ENCODE measurements around the gene CTNNA1. TPM values are rescaled to one million over a fixed set of nuclear protein-coding genes. Genes with fewer than 3 reads are reported as not detected.

CTNNA1 gene
- total RNA-seq, 4 donors from 2014 or later, result 140 to 752 (median 389) TPM

DNA sequence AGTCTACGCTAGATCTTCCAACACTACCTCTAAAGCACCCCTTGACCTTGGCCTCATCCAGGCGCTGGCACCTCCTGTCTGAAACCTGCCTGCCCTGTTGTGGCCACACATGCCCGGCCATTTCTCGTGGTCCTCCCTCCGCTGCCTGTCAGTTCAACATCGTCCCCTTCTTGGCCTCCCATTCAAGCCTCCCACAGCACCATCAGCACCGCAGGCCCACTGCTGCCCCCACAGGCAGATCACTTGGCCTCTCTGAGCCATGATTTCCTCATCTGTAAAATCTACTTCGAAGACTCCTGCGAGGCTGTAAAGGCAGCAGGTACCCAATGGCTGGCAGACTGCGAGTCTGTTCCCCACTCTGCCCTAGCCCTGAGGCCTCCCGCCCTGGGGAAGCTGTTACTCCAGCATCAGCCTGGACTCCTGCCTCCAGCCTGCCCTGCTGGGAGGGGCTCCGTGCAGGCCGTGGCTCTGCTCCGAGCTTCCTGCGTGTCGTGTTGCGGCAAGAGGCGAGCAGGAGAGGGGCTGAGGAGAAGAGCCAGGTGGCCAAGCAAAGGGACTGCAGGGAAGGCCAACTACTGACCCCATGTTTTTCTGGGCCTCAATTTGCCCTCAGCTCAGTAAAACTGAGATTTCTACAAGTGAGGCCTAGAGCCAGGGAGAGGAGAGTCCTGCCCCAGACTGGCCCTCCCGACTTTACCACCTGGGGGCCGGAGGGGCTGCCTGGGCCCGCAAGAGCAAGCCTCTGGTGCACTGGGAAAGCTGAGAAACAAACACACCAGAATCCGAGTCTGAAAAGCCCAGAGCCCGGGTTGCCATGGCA lies 192.4 kb downstream of the CTNNA1 start:
- DNase-seq, result no peak

DNA sequence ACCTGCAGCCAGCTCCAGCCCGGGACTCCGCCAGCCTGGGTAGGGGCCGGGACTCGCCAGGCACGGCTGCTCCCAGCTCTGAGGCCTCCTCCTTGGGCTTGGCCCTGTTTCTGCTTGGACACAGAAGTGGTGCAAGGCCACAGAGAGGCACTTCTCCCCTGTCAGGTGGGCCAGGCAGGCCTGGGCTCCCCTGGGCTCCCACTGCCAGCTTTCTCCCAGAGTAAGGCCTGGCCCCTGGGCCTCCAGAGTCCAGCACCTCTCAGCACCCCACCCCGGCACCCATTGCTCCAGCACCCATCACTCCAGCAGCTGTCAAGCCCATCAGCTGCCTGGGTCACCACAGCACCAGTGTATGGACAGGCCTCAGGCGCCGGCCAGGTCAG lies 193.0 kb downstream of the CTNNA1 start:
- no peaks in the 10 kb centered on the region for H3K36me3 ChIP-seq
- no peak overlapping the region for H3K27ac ChIP-seq
- no peaks in the 10 kb centered on the region for H3K9me3 ChIP-seq
- intact Hi-C loops (cut with DNase I; ENCODE audit: low total_unique reads), result no loop called here
- H3K4me3 ChIP-seq, result no peak overlapping the region
- no peak for TF ChIP-seq POLR2A (IDR thresholded peaks at IDR 0.05)
- TF ChIP-seq, protein P1, sequence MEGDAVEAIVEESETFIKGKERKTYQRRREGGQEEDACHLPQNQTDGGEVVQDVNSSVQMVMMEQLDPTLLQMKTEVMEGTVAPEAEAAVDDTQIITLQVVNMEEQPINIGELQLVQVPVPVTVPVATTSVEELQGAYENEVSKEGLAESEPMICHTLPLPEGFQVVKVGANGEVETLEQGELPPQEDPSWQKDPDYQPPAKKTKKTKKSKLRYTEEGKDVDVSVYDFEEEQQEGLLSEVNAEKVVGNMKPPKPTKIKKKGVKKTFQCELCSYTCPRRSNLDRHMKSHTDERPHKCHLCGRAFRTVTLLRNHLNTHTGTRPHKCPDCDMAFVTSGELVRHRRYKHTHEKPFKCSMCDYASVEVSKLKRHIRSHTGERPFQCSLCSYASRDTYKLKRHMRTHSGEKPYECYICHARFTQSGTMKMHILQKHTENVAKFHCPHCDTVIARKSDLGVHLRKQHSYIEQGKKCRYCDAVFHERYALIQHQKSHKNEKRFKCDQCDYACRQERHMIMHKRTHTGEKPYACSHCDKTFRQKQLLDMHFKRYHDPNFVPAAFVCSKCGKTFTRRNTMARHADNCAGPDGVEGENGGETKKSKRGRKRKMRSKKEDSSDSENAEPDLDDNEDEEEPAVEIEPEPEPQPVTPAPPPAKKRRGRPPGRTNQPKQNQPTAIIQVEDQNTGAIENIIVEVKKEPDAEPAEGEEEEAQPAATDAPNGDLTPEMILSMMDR (IDR thresholded peaks at IDR 0.05), result no peak
- H3K27me3 ChIP-seq, result no peaks in the 10 kb centered on the region
- no peaks in the 10 kb centered on the region for H3K4me1 ChIP-seq
- DNase-seq, result no peak

More for the DNA sequence above, 192.4 kb downstream of the CTNNA1 start:
- no peak overlapping the region for H3K4me3 ChIP-seq
- no peaks in the 10 kb centered on the region for H3K4me1 ChIP-seq
- H3K36me3 ChIP-seq, result no peaks in the 10 kb centered on the region
- no peaks in the 10 kb centered on the region for H3K27me3 ChIP-seq
- H3K9me3 ChIP-seq, result no peaks in the 10 kb centered on the region
- intact Hi-C loops (cut with DNase I; ENCODE audit: low total_unique reads), result no loop called here
- H3K27ac ChIP-seq, result no peak overlapping the region
- no peak for TF ChIP-seq POLR2A (IDR thresholded peaks at IDR 0.05)
- TF ChIP-seq, protein P1 (IDR thresholded peaks at IDR 0.05), result no peak

DNA sequence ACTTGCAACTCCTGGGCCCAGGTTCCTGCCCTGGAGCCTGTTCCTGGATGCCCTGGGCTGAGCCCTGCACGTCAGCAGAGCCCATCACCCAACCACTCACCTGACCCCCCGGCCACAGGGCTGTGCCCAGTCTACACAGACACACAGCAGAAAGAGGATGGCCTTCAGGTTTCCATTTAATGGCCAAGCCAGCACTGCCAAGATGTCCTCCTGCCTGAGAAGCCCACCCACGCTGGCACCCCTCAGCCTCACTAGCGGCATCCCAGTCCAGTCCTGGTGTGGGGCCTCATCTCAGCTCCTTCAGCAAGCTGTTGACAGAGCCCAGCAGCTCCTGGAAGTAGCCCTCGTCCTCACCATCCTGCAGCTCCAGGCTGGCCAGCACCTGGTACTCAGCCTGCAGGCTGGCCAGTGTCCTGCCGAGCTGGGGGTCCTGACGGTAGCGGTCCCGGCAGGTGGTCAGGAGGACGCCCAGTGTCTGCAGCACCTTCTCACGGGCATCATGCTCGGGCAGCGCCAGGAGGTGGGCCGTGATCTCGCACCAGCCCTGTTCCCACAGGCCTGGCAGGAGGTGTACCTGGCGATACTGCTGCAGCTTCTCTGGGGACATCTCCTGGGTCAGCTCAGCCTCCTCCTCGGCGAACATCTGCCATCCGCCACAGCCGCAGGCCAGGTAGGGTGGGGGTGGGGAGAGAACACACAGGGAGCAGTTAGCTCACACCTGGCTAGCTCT lies 193.8 kb downstream of the CTNNA1 start:
- TF ChIP-seq, protein P1 (IDR thresholded peaks at IDR 0.05), result no peak
- no peak for TF ChIP-seq POLR2A (IDR thresholded peaks at IDR 0.05)
- DNase-seq, result no peak
- no peaks in the 10 kb centered on the region for H3K4me1 ChIP-seq
- H3K4me3 ChIP-seq, result no peak overlapping the region
- intact Hi-C loops (cut with DNase I; ENCODE audit: low total_unique reads), result no loop called here
- H3K27ac ChIP-seq, result no peak overlapping the region
- H3K27me3 ChIP-seq, result no peaks in the 10 kb centered on the region
- no peaks in the 10 kb centered on the region for H3K36me3 ChIP-seq
- H3K9me3 ChIP-seq, result no peaks in the 10 kb centered on the region

DNA sequence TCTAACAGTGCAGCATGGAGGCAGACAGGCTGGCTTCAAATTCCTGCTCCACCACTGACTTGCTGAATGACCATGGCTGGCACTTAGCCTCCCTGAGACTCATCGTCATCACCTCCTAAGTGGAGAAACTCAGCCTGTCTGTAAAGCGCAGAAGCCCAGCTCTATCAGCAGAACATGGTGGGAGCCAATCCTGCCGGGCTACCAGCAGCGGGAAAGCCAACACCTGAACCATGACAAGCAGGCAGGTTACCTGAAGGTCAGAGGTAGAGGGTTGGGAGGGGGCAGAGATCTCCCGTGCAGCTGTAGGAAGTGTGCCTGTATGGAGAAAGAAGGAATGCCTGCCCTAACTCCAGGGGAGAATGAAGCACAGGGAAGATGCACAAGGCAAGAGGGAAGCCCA lies 194.6 kb downstream of the CTNNA1 start:
- intact Hi-C loops (cut with DNase I; ENCODE audit: low total_unique reads), result no loop called here
- H3K27me3 ChIP-seq, result no peaks in the 10 kb centered on the region
- no peaks in the 10 kb centered on the region for H3K36me3 ChIP-seq
- H3K4me1 ChIP-seq, result peaks cover 4 to 6% of the 10 kb centered on the region in 2 donors
- TF ChIP-seq POLR2A (IDR thresholded peaks at IDR 0.05), result no peak
- TF ChIP-seq, protein P1 (IDR thresholded peaks at IDR 0.05), result no peak
- H3K9me3 ChIP-seq, result no peaks in the 10 kb centered on the region
- DNase-seq, result no peak
- H3K27ac ChIP-seq, result no peak overlapping the region
- H3K4me3 ChIP-seq, result no peak overlapping the region
